Nephron (organoid): Measurements from ENCODE around the gene CEBPA.

Experiments
- H3K27ac Mint-ChIP-seq, 3 experiments: 2 replicates each; pipeline ENCODE4 v1.8.0; 2020; ENCODE audit warnings: mixed read lengths in 3 of 3, mild to moderate bottlenecking in 2 of 3, moderate library complexity in 1 of 3
- H3K27me3 Mint-ChIP-seq: 2 replicates; pipeline ENCODE4 v1.8.0; 2021; ENCODE audit warnings: low read depth, mild to moderate bottlenecking, moderate library complexity, mixed read lengths
- H3K36me3 Mint-ChIP-seq: 2 replicates; pipeline ENCODE4 v1.8.0; 2020; ENCODE audit warnings: low read depth, mixed read lengths
- H3K4me1 Mint-ChIP-seq: 2 replicates; pipeline ENCODE4 v1.8.0; 2020; ENCODE audit warnings: mixed read lengths
- H3K4me3 Mint-ChIP-seq, 3 experiments: 2 replicates each; pipeline ENCODE4 v1.8.0; 2020; ENCODE audit warnings: mild to moderate bottlenecking in 3 of 3, mixed read lengths in 3 of 3, moderate library complexity in 2 of 3
- H3K9me3 Mint-ChIP-seq: 2 replicates; pipeline ENCODE4 v1.8.0; 2020; ENCODE audit warnings: mixed read lengths
- TF ChIP-seq, protein P1 (sequence below), 3 experiments: fragments of 200-600 bp; sonication (generic); IDR thresholded peaks; one replicate each; pipeline ENCODE4 v1.5.0; 2021; ENCODE audit warnings: antibody characterized with exemption in 3 of 3; ENCODE audit not compliant: unreplicated experiment in 3 of 3

Gene CEBPA

DNA sequence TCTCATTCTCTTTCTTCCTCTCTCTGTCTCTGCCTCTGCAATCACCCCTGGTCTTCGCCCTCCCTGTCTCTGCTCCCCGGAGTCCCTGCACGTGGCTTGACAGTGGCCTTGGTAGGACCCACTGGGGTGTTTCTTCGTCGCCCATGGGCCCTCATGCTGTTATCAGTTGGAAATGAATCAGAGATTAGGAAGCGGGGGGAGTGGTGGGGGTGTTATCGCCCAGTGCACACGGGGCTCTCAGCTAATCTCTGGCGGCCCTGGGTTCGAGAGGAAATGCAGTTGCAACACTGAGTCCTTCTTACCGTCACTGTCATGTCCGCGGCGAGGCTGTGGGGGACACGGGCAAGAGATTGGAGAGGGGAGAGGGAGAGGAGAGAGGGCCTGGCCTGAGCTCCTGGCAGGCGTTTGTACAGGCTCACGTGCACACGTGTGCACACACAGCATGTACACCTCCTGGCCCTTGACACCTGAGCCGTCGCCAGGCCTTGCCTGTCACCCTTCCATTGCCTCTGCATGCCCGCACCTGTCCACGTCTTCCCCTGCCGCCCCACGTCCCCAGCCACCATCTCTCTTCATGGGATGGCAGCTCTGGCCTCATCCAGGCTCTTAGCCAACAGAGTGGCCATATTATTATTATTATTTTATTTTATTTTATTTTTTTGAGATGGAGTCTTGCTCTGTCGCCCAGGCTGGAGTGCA is 38.9 kb downstream of the CEBPA start:
- H3K9me3 Mint-ChIP-seq: peaks cover 3% of the 10 kb centered on the region
- H3K27ac Mint-ChIP-seq: no peak overlapping the region
- peaks cover 6% of the 10 kb centered on the region for H3K27me3 Mint-ChIP-seq
- TF ChIP-seq, protein P1, sequence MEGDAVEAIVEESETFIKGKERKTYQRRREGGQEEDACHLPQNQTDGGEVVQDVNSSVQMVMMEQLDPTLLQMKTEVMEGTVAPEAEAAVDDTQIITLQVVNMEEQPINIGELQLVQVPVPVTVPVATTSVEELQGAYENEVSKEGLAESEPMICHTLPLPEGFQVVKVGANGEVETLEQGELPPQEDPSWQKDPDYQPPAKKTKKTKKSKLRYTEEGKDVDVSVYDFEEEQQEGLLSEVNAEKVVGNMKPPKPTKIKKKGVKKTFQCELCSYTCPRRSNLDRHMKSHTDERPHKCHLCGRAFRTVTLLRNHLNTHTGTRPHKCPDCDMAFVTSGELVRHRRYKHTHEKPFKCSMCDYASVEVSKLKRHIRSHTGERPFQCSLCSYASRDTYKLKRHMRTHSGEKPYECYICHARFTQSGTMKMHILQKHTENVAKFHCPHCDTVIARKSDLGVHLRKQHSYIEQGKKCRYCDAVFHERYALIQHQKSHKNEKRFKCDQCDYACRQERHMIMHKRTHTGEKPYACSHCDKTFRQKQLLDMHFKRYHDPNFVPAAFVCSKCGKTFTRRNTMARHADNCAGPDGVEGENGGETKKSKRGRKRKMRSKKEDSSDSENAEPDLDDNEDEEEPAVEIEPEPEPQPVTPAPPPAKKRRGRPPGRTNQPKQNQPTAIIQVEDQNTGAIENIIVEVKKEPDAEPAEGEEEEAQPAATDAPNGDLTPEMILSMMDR (IDR thresholded peaks at IDR 0.05; ENCODE audit: unreplicated experiment in 3 of 3): no peak
- no peak overlapping the region for H3K4me3 Mint-ChIP-seq
- no peaks in the 10 kb centered on the region for H3K4me1 Mint-ChIP-seq
- H3K36me3 Mint-ChIP-seq: no peaks in the 10 kb centered on the region

DNA sequence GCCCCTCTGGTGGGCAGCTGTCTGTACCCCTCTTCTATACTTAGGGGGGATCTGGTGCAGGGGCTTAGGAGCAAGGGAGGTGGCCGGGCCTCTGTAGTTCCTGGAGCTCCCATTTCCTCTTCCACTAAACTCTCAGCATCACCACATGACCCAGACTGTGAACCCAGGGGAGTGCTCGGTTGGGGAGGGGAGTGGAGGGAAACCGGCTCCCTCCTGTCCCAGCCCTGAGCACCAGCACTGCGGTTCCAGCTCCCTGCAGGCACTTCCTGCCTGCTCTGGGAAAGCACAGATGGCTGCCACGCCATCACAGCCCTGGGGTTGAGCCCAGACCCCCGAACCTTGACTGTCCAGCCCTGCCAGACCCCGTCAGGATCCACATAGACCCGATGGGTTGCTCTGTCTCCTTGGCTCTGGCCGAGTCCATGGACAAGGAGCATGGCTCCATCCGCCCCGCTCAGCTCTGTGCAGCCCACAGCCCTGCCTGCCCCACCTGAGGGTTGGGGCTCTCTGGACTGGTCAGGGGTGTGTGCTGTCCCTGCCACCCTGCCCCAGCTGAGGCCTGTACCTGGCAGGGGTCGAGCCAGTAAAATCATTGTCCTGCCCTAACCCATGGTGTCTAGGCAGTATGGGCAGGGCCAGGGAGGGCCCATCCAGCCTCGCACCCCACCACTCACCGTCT is 40.7 kb downstream of the CEBPA start:
- Mint-ChIP-seq H3K4me3 (no peak overlapping the region), H3K4me1 (no peaks in the 10 kb centered on the region), H3K36me3 (no peaks in the 10 kb centered on the region), H3K27ac (no peak overlapping the region), H3K9me3 (peaks cover 6% of the 10 kb centered on the region), H3K27me3 (peaks cover 6% of the 10 kb centered on the region)
- TF ChIP-seq, protein P1 (IDR thresholded peaks at IDR 0.05; ENCODE audit: unreplicated experiment in 3 of 3): no peak

DNA sequence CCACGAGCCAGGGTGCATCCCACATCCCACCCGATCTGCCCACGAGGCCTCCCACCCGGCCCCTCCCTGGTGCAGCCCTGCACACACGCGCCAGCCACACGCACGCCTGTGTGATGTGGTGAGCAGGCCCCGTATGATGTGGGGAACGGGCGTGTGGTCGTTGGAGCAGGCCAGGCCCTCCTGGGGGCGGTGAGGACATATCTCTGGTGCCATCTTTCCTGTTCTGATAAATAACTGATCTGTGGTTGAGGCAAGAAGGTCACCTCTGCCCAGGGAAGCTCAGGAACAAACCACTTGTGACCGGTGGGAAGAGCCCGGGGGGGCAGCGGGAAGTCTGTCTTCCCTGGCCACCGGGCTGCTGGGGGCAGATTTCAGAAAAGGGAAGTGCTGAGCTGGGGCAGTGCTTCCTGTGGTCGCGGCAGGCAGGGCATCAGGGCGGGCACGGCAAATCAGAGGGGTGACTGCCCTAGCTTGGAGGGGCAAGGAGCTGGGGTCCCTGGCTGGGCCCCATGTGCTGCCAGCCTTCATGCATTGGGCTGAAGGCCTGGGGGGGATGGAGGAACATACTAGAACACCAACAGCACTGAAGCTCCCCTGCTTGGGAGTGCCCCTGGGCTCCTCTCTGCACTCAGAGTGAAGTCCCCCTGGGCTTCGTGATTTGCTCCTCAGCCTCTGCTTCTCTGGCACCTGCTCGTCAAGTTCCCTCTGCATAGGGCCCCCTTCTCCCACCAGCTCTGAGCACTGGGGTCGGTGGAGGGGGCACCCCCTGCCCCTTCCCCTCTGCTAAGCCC is 41.5 kb downstream of the CEBPA start:
- Mint-ChIP-seq H3K4me1 (no peaks in the 10 kb centered on the region), H3K36me3 (no peaks in the 10 kb centered on the region), H3K27ac (no peak overlapping the region), H3K4me3 (no peak overlapping the region), H3K9me3 (peaks cover 6% of the 10 kb centered on the region), H3K27me3 (peaks cover 6% of the 10 kb centered on the region)
- TF ChIP-seq, protein P1 (IDR thresholded peaks at IDR 0.05; ENCODE audit: unreplicated experiment in 3 of 3): no peak

DNA sequence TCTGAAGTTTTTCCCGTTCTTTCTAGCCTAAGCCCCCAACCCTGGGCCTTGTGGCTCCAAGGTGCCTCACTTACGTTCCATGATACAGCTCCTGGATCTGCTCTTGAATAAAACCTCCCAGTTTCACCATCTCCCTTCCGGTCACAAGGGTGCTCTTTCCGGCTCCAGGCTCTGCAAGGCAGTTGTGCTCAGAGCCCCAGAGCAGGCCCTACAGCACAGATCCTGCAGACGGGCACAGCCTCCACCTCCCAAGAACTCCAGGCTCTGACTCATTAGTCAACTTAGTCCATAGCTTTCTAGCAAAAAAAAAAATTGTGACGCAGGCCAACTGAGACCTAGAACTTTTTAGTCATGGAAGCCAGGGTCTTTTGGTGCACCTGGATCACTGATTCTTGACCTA is 42.8 kb downstream of the CEBPA start:
- H3K27ac Mint-ChIP-seq: no peak overlapping the region
- TF ChIP-seq, protein P1 (IDR thresholded peaks at IDR 0.05; ENCODE audit: unreplicated experiment in 3 of 3): no peak
- H3K9me3 Mint-ChIP-seq: peaks cover 6% of the 10 kb centered on the region
- H3K4me1 Mint-ChIP-seq: no peaks in the 10 kb centered on the region
- no peaks in the 10 kb centered on the region for H3K36me3 Mint-ChIP-seq
- no peak overlapping the region for H3K4me3 Mint-ChIP-seq
- peaks cover 6% of the 10 kb centered on the region for H3K27me3 Mint-ChIP-seq

DNA sequence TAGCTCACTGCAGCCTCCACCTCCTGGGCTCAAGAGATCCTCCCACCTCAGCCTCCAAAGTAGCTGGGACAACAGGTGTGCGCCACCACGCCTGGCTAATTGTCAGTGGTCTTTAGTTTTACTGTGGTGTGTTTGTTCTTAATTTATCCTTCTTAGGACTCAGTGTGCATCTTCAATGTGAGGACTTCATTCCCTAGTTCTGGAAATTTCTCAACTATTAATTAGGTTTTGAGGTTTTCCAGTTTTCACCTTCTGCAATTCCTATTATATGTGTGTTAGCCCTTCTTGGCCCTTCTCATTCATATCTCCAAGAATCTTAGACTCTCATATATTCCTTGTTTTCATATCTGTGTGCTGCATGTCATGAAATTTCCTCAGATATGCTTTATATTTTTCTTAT is 44.5 kb downstream of the CEBPA start:
- Mint-ChIP-seq H3K27me3 (peaks cover 3% of the 10 kb centered on the region), H3K4me1 (no peaks in the 10 kb centered on the region), H3K9me3 (peaks cover 6% of the 10 kb centered on the region), H3K27ac (no peak overlapping the region), H3K4me3 (no peak overlapping the region), H3K36me3 (no peaks in the 10 kb centered on the region)
- TF ChIP-seq, protein P1 (IDR thresholded peaks at IDR 0.05; ENCODE audit: unreplicated experiment in 3 of 3): no peak
